COLO829 (cell line): ENCODE measurements around the gene KEAP1.
"Not testable (repeated sequence)": the region's sequence is repeated elsewhere in the genome, so short reads cannot be mapped to it uniquely, and the experiment has no call there.

Source experiments
- DNase-seq: peaks from one replicate; pipeline ENCODE4 v3.0.0; 2012; ENCODE audit warnings: low spot score

The KEAP1 gene

GRCh38 chr19:10503002-10503789, at the start of gene KEAP1:
KEAP1 (minus strand) TSS chr19:10503356; CDS start chr19:10500033, 3,323 bp downstream.
- DNase-seq, result no peak

- no peak for DNase-seq
Observed at GRCh38 chr19:10552510-10553053, 49.4 kb upstream of the KEAP1 start.

GRCh38 chr19:10551698-10552301, 48.6 kb upstream of the KEAP1 start:
- DNase-seq, result no peak

GRCh38 chr19:10551006-10551405, 47.9 kb upstream of the KEAP1 start:
- not testable (repeated sequence) for DNase-seq

GRCh38 chr19:10550336-10550735, 47.2 kb upstream of the KEAP1 start:
- no peak for DNase-seq

- DNase-seq, result no peak
Observed at GRCh38 chr19:10549733-10550132, 46.6 kb upstream of the KEAP1 start.

GRCh38 chr19:10548746-10549276, 45.7 kb upstream of the KEAP1 start:
- no peak for DNase-seq

GRCh38 chr19:10546817-10547216, 43.7 kb upstream of the KEAP1 start:
- DNase-seq, result no peak

- no peak for DNase-seq
Observed at GRCh38 chr19:10544753-10545251, 41.6 kb upstream of the KEAP1 start.

GRCh38 chr19:10544242-10544752, 41.1 kb upstream of the KEAP1 start:
- DNase-seq, result peak; percentile 35

- peak; percentile 95 for DNase-seq
Observed at GRCh38 chr19:10543420-10544241, 40.5 kb upstream of the KEAP1 start, which contains the start of gene ATG4D. ATG4D (plus strand) TSS chr19:10543904; CDS start chr19:10544091, 187 bp downstream.

GRCh38 chr19:10543059-10543419, 39.9 kb upstream of the KEAP1 start:
- no peak for DNase-seq

- not testable (repeated sequence) for DNase-seq
Observed at GRCh38 chr19:10539016-10539415, 35.9 kb upstream of the KEAP1 start.

- no peak for DNase-seq
Observed at GRCh38 chr19:10538204-10538983, 35.2 kb upstream of the KEAP1 start.

- no peak for DNase-seq
Observed at GRCh38 chr19:10537668-10538067, 34.5 kb upstream of the KEAP1 start.

GRCh38 chr19:10535613-10536012, 32.5 kb upstream of the KEAP1 start:
- no peak for DNase-seq

- DNase-seq, result no peak
Observed at GRCh38 chr19:10533646-10534386, 30.7 kb upstream of the KEAP1 start.

- no peak for DNase-seq
Observed at GRCh38 chr19:10532457-10532856, 29.3 kb upstream of the KEAP1 start.

GRCh38 chr19:10526887-10527286, 23.7 kb upstream of the KEAP1 start:
- not testable (repeated sequence) for DNase-seq

- DNase-seq, result no peak
Observed at GRCh38 chr19:10525636-10526035, 22.5 kb upstream of the KEAP1 start.
